ENCODE results near the gene B3GALT6. TPM values are rescaled to one million over a fixed set of nuclear protein-coding genes. Genes with fewer than 3 reads are reported as not detected.

Gene B3GALT6
- total RNA-seq, 1 donor from 2014 or later: 15.8 TPM

GRCh38 chr1:1183833-1184775 lies 47.9 kb upstream of the B3GALT6 start:
- no peak overlapping the region for H3K4me3 ChIP-seq
- Mint-ChIP-seq H3K27ac (no peak overlapping the region), H3K4me1 (peaks cover 8% of the 10 kb centered on the region), H3K27me3 (ENCODE audit: insufficient read depth, low read depth) (peaks cover 8% of the 10 kb centered on the region), H3K36me3 (no peaks in the 10 kb centered on the region), H3K4me3 (no peak overlapping the region), H3K9me3 (peaks cover 4% of the 10 kb centered on the region)
- no peaks in the 10 kb centered on the region for H3F3A ChIP-seq (ENCODE audit: low read depth)
- TF ChIP-seq EZH2phosphoT487 (IDR thresholded peaks at IDR 0.05): no peak
- no peak for TF ChIP-seq CTCF (IDR thresholded peaks at IDR 0.05)
- no peak for TF ChIP-seq EZH2 (IDR thresholded peaks at IDR 0.05)
- no peak overlapping the region for H2AFZ ChIP-seq (replicated peaks)
- no peaks in the 10 kb centered on the region for H3K79me2 ChIP-seq (ENCODE audit: low read depth)
- no peaks in the 10 kb centered on the region for H3K27me3 ChIP-seq
- no peak overlapping the region for H3K27ac ChIP-seq
- no peaks in the 10 kb centered on the region for H3K4me1 ChIP-seq
- DNase-seq (ENCODE audit: low spot score): no peak
- no peak overlapping the region for H3K9ac ChIP-seq
- no peaks in the 10 kb centered on the region for H3K36me3 ChIP-seq
- H4K20me1 ChIP-seq (ENCODE audit: low read depth): no peaks in the 10 kb centered on the region
- H3K9me3 ChIP-seq (ENCODE audit: low read depth): no peaks in the 10 kb centered on the region
- H3K4me2 ChIP-seq: no peak overlapping the region

GRCh38 chr1:1185101-1185765 lies 46.8 kb upstream of the B3GALT6 start:
- peak; percentile 18 for DNase-seq (ENCODE audit: low spot score)
- no peak overlapping the region for H3K4me2 ChIP-seq
- no peak overlapping the region for H3K27ac Mint-ChIP-seq
- H3K27me3 ChIP-seq: no peaks in the 10 kb centered on the region
- H3K27me3 Mint-ChIP-seq (ENCODE audit: insufficient read depth, low read depth): peaks cover 8% of the 10 kb centered on the region
- no peak overlapping the region for H2AFZ ChIP-seq (replicated peaks)
- H3K4me1 ChIP-seq: no peaks in the 10 kb centered on the region
- H3K4me1 Mint-ChIP-seq: peaks cover 8% of the 10 kb centered on the region
- no peak overlapping the region for H3K4me3 ChIP-seq
- no peaks in the 10 kb centered on the region for H3K9me3 ChIP-seq (ENCODE audit: low read depth)
- H4K20me1 ChIP-seq (ENCODE audit: low read depth): no peaks in the 10 kb centered on the region
- H3K79me2 ChIP-seq (ENCODE audit: low read depth): no peaks in the 10 kb centered on the region
- no peak overlapping the region for H3K27ac ChIP-seq
- no peak for TF ChIP-seq EZH2phosphoT487 (IDR thresholded peaks at IDR 0.05)
- TF ChIP-seq EZH2 (IDR thresholded peaks at IDR 0.05): no peak
- no peak for TF ChIP-seq CTCF (IDR thresholded peaks at IDR 0.05)
- no peaks in the 10 kb centered on the region for H3K36me3 Mint-ChIP-seq
- no peak overlapping the region for H3K9ac ChIP-seq
- H3F3A ChIP-seq (ENCODE audit: low read depth): no peaks in the 10 kb centered on the region
- H3K4me3 Mint-ChIP-seq: no peak overlapping the region
- no peaks in the 10 kb centered on the region for H3K36me3 ChIP-seq
- peaks cover 4% of the 10 kb centered on the region for H3K9me3 Mint-ChIP-seq

- Histone ChIP-seq H3K9me3 (ENCODE audit: low read depth) (no peaks in the 10 kb centered on the region), H3K4me2 (no peak overlapping the region), H3K4me1 (no peaks in the 10 kb centered on the region), H3K27me3 (no peaks in the 10 kb centered on the region), H2AFZ (replicated peaks) (no peak overlapping the region), H3F3A (ENCODE audit: low read depth) (no peaks in the 10 kb centered on the region), H3K36me3 (no peaks in the 10 kb centered on the region), H3K27ac (no peak overlapping the region), H4K20me1 (ENCODE audit: low read depth) (no peaks in the 10 kb centered on the region), H3K4me3 (no peak overlapping the region), H3K79me2 (ENCODE audit: low read depth) (no peaks in the 10 kb centered on the region), H3K9ac (no peak overlapping the region)
- peaks cover 15% of the 10 kb centered on the region for H3K9me3 Mint-ChIP-seq
- no peak for DNase-seq (ENCODE audit: low spot score)
- peaks cover 5% of the 10 kb centered on the region for H3K27me3 Mint-ChIP-seq (ENCODE audit: insufficient read depth, low read depth)
- H3K27ac Mint-ChIP-seq: no peak overlapping the region
- H3K4me1 Mint-ChIP-seq: no peaks in the 10 kb centered on the region
- TF ChIP-seq CTCF (IDR thresholded peaks at IDR 0.05) (no peak), EZH2 (IDR thresholded peaks at IDR 0.05) (no peak), EZH2phosphoT487 (IDR thresholded peaks at IDR 0.05) (no peak)
- no peak overlapping the region for H3K4me3 Mint-ChIP-seq
- no peaks in the 10 kb centered on the region for H3K36me3 Mint-ChIP-seq
Measured at GRCh38 chr1:1187938-1188337, 44.1 kb upstream of the B3GALT6 start.
